ENCODE results near the gene PNRC2. TPM values are rescaled to one million over a fixed set of nuclear protein-coding genes. Genes with fewer than 3 reads are reported as not detected.

Gene PNRC2
- total and polyA plus RNA-seq, 10 of the 15 experiments (the other 5 are each of a cell fraction or from before 2014, with no cell fraction given): 106 to 205 (median 163) TPM

GRCh38 chr1:23953020-23953419 is 6.6 kb upstream of the PNRC2 start:
- no TSS peak for BruUV-seq (replicated peaks)
- FAIRE-seq: no peak

More at GRCh38 chr1:23953020-23953419, 6.6 kb upstream of the PNRC2 start:
- peak; percentile 36 for ATAC-seq
- Histone ChIP-seq H2AFZ (ENCODE audit: control insufficient read depth, low read depth, low read length) (no peak overlapping the region), H3K4me1 (ENCODE audit: control insufficient read depth, insufficient read depth, low read length) (peaks cover 24% of the 10 kb centered on the region), H3K79me2 (ENCODE audit: control insufficient read depth, insufficient read depth, low read length) (no peaks in the 10 kb centered on the region; the same call in 1 of the 2 replicates), H3K27ac (ENCODE audit: control insufficient read depth, insufficient read depth) (no peak overlapping the region), H3K4me3 (no peak overlapping the region), H3K9me3 (replicated peaks; ENCODE audit: control insufficient read depth, insufficient read depth, low read length) (no peaks in the 10 kb centered on the region; the same call in 2 of the 3 replicates), H3K27me3 (replicated peaks in 1 of 2; ENCODE audit: control insufficient read depth in 2 of 2, insufficient read depth in 2 of 2, low read length in 1 of 2) (no peaks in the 10 kb centered on the region), H3K36me3 (ENCODE audit: control insufficient read depth in 2 of 2, insufficient read depth in 2 of 2, low read length in 1 of 2) (no peaks in the 10 kb centered on the region), H3K9ac (ENCODE audit: control insufficient read depth, insufficient read depth, low read length) (no peak overlapping the region), H3K4me2 (ENCODE audit: control insufficient read depth, insufficient read depth) (no peak overlapping the region), H4K20me1 (ENCODE audit: control insufficient read depth, insufficient read depth) (no peaks in the 10 kb centered on the region)
- intact Hi-C loops (cut with micrococcal nuclease; ENCODE audit: unreplicated experiment): no loop called here
- in situ Hi-C loops (cut with MboI): no loop called here
- ChIA-PET POLR2A (interaction anchor here (0.6 kb wide), 6 partner anchors 15 to 231 kb away, joined by 3 to 7 read pairs (median 4); partner anchors contain the start of gene LYPLA2), RAD21 (ENCODE audit: unreplicated experiment) (interaction anchor here (0.6 to 0.7 kb wide), 2 partner anchors 42 to 72 kb away, joined by 3 read pairs; no protein-coding TSS in a partner anchor), CTCF (interaction anchor here (0.7 to 1.3 kb wide), 5 partner anchors 36 to 171 kb away, joined by 3 to 7 read pairs (median 3); no protein-coding TSS in a partner anchor), SMC1A (ENCODE audit: uncharacterized antibody, unreplicated experiment) (interaction anchor here (0.7 to 2.3 kb wide), 5 partner anchors 10 to 88 kb away, joined by 3 to 7 read pairs (median 4); no protein-coding TSS in a partner anchor)
- DNase-seq (ENCODE audit: low read depth, low spot score): no peak
- WGBS (ENCODE audit: insufficient coverage, insufficient replicate concordance, low lambda C conversion rate, missing lambda C conversion rate): 41% methylated on average over 3 of the region's 3 CpGs
- TF ChIP-seq ZNF207 (IDR thresholded peaks at IDR 0.05; ENCODE audit: borderline replicate concordance) (no peak), E2F4 (IDR thresholded peaks at IDR 0.05; ENCODE audit: low read depth, low read length) (no peak), KDM1A (IDR thresholded peaks at IDR 0.05; ENCODE audit: borderline replicate concordance) (no peak), SMAD1 (IDR thresholded peaks at IDR 0.05; ENCODE audit: low read depth, partially characterized antibody) (no peak), RELA (IDR thresholded peaks at IDR 0.05; ENCODE audit: borderline replicate concordance, partially characterized antibody) (no peak), MTA3 (IDR thresholded peaks at IDR 0.05; ENCODE audit: borderline replicate concordance, low read length) (no peak), CREM (IDR thresholded peaks at IDR 0.05; ENCODE audit: low read depth) (no peak), TARDBP (IDR thresholded peaks at IDR 0.05; ENCODE audit: borderline replicate concordance) (no peak), RAD51 (IDR thresholded peaks at IDR 0.05) (no peak)
- TF ChIP-seq, protein P1, sequence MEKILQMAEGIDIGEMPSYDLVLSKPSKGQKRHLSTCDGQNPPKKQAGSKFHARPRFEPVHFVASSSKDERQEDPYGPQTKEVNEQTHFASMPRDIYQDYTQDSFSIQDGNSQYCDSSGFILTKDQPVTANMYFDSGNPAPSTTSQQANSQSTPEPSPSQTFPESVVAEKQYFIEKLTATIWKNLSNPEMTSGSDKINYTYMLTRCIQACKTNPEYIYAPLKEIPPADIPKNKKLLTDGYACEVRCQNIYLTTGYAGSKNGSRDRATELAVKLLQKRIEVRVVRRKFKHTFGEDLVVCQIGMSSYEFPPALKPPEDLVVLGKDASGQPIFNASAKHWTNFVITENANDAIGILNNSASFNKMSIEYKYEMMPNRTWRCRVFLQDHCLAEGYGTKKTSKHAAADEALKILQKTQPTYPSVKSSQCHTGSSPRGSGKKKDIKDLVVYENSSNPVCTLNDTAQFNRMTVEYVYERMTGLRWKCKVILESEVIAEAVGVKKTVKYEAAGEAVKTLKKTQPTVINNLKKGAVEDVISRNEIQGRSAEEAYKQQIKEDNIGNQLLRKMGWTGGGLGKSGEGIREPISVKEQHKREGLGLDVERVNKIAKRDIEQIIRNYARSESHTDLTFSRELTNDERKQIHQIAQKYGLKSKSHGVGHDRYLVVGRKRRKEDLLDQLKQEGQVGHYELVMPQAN (conservative IDR thresholded peaks at IDR 0.05): no peak
- TF ChIP-seq, protein P2, sequence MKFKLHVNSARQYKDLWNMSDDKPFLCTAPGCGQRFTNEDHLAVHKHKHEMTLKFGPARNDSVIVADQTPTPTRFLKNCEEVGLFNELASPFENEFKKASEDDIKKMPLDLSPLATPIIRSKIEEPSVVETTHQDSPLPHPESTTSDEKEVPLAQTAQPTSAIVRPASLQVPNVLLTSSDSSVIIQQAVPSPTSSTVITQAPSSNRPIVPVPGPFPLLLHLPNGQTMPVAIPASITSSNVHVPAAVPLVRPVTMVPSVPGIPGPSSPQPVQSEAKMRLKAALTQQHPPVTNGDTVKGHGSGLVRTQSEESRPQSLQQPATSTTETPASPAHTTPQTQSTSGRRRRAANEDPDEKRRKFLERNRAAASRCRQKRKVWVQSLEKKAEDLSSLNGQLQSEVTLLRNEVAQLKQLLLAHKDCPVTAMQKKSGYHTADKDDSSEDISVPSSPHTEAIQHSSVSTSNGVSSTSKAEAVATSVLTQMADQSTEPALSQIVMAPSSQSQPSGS (IDR thresholded peaks at IDR 0.05; ENCODE audit: low read length): no peak
- TF ChIP-seq, protein P3, sequence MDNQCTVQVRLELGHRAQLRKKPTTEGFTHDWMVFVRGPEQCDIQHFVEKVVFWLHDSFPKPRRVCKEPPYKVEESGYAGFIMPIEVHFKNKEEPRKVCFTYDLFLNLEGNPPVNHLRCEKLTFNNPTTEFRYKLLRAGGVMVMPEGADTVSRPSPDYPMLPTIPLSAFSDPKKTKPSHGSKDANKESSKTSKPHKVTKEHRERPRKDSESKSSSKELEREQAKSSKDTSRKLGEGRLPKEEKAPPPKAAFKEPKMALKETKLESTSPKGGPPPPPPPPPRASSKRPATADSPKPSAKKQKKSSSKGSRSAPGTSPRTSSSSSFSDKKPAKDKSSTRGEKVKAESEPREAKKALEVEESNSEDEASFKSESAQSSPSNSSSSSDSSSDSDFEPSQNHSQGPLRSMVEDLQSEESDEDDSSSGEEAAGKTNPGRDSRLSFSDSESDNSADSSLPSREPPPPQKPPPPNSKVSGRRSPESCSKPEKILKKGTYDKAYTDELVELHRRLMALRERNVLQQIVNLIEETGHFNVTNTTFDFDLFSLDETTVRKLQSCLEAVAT (IDR thresholded peaks at IDR 0.05): no peak
- TF ChIP-seq, protein P4, sequence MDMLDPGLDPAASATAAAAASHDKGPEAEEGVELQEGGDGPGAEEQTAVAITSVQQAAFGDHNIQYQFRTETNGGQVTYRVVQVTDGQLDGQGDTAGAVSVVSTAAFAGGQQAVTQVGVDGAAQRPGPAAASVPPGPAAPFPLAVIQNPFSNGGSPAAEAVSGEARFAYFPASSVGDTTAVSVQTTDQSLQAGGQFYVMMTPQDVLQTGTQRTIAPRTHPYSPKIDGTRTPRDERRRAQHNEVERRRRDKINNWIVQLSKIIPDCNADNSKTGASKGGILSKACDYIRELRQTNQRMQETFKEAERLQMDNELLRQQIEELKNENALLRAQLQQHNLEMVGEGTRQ (IDR thresholded peaks at IDR 0.05; ENCODE audit: borderline replicate concordance, low read depth, low read length): no peak
- TF ChIP-seq, protein P5, sequence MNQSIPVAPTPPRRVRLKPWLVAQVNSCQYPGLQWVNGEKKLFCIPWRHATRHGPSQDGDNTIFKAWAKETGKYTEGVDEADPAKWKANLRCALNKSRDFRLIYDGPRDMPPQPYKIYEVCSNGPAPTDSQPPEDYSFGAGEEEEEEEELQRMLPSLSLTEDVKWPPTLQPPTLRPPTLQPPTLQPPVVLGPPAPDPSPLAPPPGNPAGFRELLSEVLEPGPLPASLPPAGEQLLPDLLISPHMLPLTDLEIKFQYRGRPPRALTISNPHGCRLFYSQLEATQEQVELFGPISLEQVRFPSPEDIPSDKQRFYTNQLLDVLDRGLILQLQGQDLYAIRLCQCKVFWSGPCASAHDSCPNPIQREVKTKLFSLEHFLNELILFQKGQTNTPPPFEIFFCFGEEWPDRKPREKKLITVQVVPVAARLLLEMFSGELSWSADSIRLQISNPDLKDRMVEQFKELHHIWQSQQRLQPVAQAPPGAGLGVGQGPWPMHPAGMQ (IDR thresholded peaks at IDR 0.05; ENCODE audit: borderline replicate concordance): no peak
